ENCODE data around the gene PKP4. TPM values are rescaled to one million over a fixed set of nuclear protein-coding genes. Genes with fewer than 3 reads are reported as not detected.

Gene PKP4
- total and polyA plus RNA-seq, 9 of the 15 experiments (the other 6 are each of a cell fraction or from before 2014, with no cell fraction given): 24.6 to 99.1 (median 74.0) TPM

DNA sequence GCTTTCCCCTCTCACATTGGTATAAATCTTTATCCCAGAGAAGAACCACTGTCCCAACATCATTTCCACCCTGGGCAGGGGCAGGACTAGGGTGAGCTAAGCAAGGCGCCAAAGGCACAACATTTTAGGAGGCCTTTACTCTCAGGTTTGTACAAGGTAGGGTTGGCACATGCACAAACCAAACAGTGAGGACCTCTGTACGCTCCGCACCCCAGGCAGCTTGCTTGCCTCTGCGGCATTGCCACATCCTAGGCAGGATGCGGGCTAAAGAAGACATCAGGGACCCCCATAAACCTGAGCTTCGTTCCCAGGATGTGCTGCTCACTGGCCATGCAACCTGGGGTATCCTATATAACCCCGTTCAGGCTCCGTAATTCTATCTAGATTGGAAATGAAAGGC, 210.2 kb downstream of the PKP4 start:
- in situ Hi-C loops (cut with MboI): no loop called here
- ChIA-PET POLR2A (interaction anchor here (0.9 kb wide), 1 partner anchor 18 kb away, joined by 4 read pairs; no protein-coding TSS in a partner anchor), CTCF (ENCODE audit: low intra/inter-chr PET ratio) (no interaction called here)
- no TSS peak for BruUV-seq (replicated peaks)
- Histone ChIP-seq H3K4me2 (ENCODE audit: insufficient read depth, low read length) (no peak overlapping the region), H3K79me2 (ENCODE audit: control insufficient read depth, insufficient read depth, low read length) (no peaks in the 10 kb centered on the region), H3K27ac (ENCODE audit: extremely low read depth, low read depth, low read length) (no peak overlapping the region), H3K9me3 (replicated peaks; ENCODE audit: control insufficient read depth, insufficient read depth, low read depth, low read length) (no peaks in the 10 kb centered on the region), H3K4me3 (no peak overlapping the region), H3K9ac (ENCODE audit: insufficient read depth in 1 of 2, low read depth in 2 of 2, low read length in 2 of 2) (peak overlapping the region in 1 of 2 experiments; percentile 41; a peak in 1 of 4 replicates), H4K20me1 (replicated peaks; ENCODE audit: control insufficient read depth, insufficient read depth, low read length) (no peaks in the 10 kb centered on the region; the same call in 1 of the 2 replicates), H3K27me3 (ENCODE audit: control insufficient read depth in 2 of 2, insufficient read depth in 2 of 2, low read length in 2 of 2) (no peaks in the 10 kb centered on the region), H3K4me1 (replicated peaks in 1 of 2; ENCODE audit: control insufficient read depth in 2 of 2, insufficient read depth in 2 of 2, low read length in 2 of 2) (no peaks in the 10 kb centered on the region), H3K9me1 (ENCODE audit: control insufficient read depth, insufficient read depth, low read length) (peaks cover 4% of the 10 kb centered on the region), H3K36me3 (ENCODE audit: control insufficient read depth, insufficient read depth, low read length) (peaks cover 96% of the 10 kb centered on the region), H2AFZ (ENCODE audit: low read depth, low read length) (no peak overlapping the region)
- DNase-seq (ENCODE audit: extremely low read depth in 1 of 4, low spot score in 3 of 4) (no peak), ATAC-seq (no peak), FAIRE-seq (no peak)
- WGBS (ENCODE audit: insufficient coverage, low coverage, missing lambda C conversion rate): 92% methylated on average over 8 of the region's 8 CpGs
- TF ChIP-seq, protein P1, sequence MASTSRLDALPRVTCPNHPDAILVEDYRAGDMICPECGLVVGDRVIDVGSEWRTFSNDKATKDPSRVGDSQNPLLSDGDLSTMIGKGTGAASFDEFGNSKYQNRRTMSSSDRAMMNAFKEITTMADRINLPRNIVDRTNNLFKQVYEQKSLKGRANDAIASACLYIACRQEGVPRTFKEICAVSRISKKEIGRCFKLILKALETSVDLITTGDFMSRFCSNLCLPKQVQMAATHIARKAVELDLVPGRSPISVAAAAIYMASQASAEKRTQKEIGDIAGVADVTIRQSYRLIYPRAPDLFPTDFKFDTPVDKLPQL (IDR thresholded peaks at IDR 0.05; ENCODE audit: extremely low read depth, insufficient read length): no peak
- TF ChIP-seq, protein P2, sequence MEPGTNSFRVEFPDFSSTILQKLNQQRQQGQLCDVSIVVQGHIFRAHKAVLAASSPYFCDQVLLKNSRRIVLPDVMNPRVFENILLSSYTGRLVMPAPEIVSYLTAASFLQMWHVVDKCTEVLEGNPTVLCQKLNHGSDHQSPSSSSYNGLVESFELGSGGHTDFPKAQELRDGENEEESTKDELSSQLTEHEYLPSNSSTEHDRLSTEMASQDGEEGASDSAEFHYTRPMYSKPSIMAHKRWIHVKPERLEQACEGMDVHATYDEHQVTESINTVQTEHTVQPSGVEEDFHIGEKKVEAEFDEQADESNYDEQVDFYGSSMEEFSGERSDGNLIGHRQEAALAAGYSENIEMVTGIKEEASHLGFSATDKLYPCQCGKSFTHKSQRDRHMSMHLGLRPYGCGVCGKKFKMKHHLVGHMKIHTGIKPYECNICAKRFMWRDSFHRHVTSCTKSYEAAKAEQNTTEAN (CRISPR knock-in tag; IDR thresholded peaks at IDR 0.05): no peak
- TF ChIP-seq WHSC1 (IDR thresholded peaks at IDR 0.05; ENCODE audit: low read length): no peak
- no peak for TF ChIP-seq ZBTB9 (CRISPR knock-in tag; IDR thresholded peaks at IDR 0.05)
- no peak for TF ChIP-seq COPS2 (conservative IDR thresholded peaks at IDR 0.05)
- no peak for TF ChIP-seq ZNF384 (IDR thresholded peaks at IDR 0.05; ENCODE audit: low read depth, low read length)
- intact Hi-C loops (cut with micrococcal nuclease): no loop called here
